BLaER1 treated with 17β-estradiol and CSF1 and Interleukin-3, amounts not matched to agents 10 nM and 100 nM (cell line): Measurements from ENCODE around the gene DMBX1.

Experiments
- H3K27ac ChIP-seq, 11 experiments: shearing (Covaris generic); formaldehyde crosslinking; 2 replicates each; pipeline ENCODE4 v1.8.1; 2022
- H3K27me3 ChIP-seq, 11 experiments: shearing (Covaris generic); formaldehyde crosslinking; 2 replicates each; pipeline ENCODE4 v1.8.1; 2022
- H3K36me3 ChIP-seq, 11 experiments: shearing (Covaris generic); formaldehyde crosslinking; 2 replicates each; pipeline ENCODE4 v1.8.1; 2022
- H3K4me1 ChIP-seq, 10 experiments: shearing (Covaris generic); formaldehyde crosslinking; 2 replicates each; pipeline ENCODE4 v1.8.1; 2022
- H3K4me2 ChIP-seq, 11 experiments: shearing (Covaris generic); formaldehyde crosslinking; 2 replicates each; pipeline ENCODE4 v1.8.1; 2022
- H3K4me3 ChIP-seq, 10 experiments: shearing (Covaris generic); formaldehyde crosslinking; 2 replicates each; pipeline ENCODE4 v1.8.1; 2022
- H3K9ac ChIP-seq, 11 experiments: shearing (Covaris generic); formaldehyde crosslinking; 2 replicates each; pipeline ENCODE4 v1.8.1; 2022
- H3K9me3 ChIP-seq, 11 experiments: shearing (Covaris generic); formaldehyde crosslinking; replicated peaks in 1 of 11; 2 replicates each; pipeline ENCODE4 v1.8.1; 2022
- H4K20me1 ChIP-seq, 11 experiments: shearing (Covaris generic); formaldehyde crosslinking; 2 replicates each; pipeline ENCODE4 v1.8.1; 2022
- Cebpa-rat ChIP-seq, 11 experiments: shearing (Covaris generic); IDR thresholded peaks; 2 replicates each; pipeline ENCODE4 v1.8.1; 2022

Gene DMBX1

DNA sequence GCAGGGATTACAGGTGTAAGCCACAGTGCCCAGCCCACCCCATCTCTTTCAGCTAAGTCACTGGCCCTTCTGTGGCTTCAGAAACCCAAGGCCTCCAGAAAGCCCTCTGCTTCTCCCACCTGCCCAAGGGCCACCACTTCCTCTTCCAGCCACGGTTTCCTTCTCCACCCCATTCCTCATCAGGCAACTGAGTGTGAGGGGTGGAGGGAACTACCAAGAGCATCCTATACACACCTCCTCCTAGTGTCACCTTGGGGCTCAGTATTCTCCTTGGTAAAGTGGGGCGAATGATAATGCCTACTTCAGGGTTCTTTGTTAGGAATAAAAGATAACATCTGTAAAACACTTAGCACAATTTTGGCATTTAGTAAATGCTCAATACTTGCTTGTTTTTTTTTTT, 31.8 kb downstream of the DMBX1 start:
- TF ChIP-seq Cebpa-rat (IDR thresholded peaks at IDR 0.05), result no peak
- H3K4me1 ChIP-seq, result peaks cover 0 to 18% (median 7%) of the 10 kb centered on the region in 10 experiments; a peak in 9 of 20 replicates
- no peak overlapping the region for H3K27ac ChIP-seq
- H3K9ac ChIP-seq, result no peak overlapping the region
- H3K36me3 ChIP-seq, result no peaks in the 10 kb centered on the region
- 0 out of 22 replicates have a peak overlapping the region, but pooled peaks of 3 of the 11 experiments have one; percentile 1 to 12 (median 9) for H3K4me2 ChIP-seq
- H3K9me3 ChIP-seq, result no peaks in the 10 kb centered on the region
- no peak overlapping the region for H3K4me3 ChIP-seq
- H4K20me1 ChIP-seq, result peaks cover 0 to 13% (median 0%) of the 10 kb centered on the region in 11 experiments; a peak in 2 of 22 replicates
- H3K27me3 ChIP-seq, result peaks cover 15 to 27% (median 19%) of the 10 kb centered on the region in 11 experiments

- H4K20me1 ChIP-seq, result peaks cover 0 to 13% (median 0%) of the 10 kb centered on the region in 11 experiments; a peak in 3 of 22 replicates
- no peak overlapping the region for H3K9ac ChIP-seq
- no peaks in the 10 kb centered on the region for H3K36me3 ChIP-seq
- peak overlapping the region in 6 of 11 experiments; percentile 4 to 30 (median 12); a peak in 4 of 22 replicates for H3K4me2 ChIP-seq
- H3K4me1 ChIP-seq, result peaks cover 0 to 18% (median 7%) of the 10 kb centered on the region in 10 experiments; a peak in 9 of 20 replicates
- peaks cover 25 to 32% (median 29%) of the 10 kb centered on the region in 11 experiments for H3K27me3 ChIP-seq
- no peak overlapping the region for H3K4me3 ChIP-seq
- no peak overlapping the region for H3K27ac ChIP-seq
- no peaks in the 10 kb centered on the region for H3K9me3 ChIP-seq
- TF ChIP-seq Cebpa-rat (IDR thresholded peaks at IDR 0.05), result no peak
Observed at GRCh38 chr1:46522184-46522968, 32.7 kb downstream of the DMBX1 start.

DNA sequence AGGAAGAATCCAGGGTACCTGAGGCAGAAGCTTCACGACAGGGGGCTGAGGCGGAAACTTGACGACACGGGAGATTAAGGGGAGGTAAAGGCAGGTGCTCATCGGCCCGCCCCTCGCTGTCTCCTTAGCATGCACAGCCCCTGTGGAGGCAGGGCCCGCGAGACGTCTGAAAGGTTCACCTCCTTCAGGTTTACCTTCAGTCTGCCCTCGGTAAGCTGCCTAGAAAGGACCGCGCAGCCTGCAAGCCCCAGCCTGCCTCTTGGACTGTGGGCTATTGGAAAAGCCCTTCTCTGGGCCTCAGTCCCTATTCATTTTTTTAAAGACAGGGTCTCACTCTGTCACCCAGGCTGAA, 33.3 kb downstream of the DMBX1 start:
- no peak overlapping the region for H3K27ac ChIP-seq
- no peaks in the 10 kb centered on the region for H3K9me3 ChIP-seq
- no peak overlapping the region for H3K9ac ChIP-seq
- H3K36me3 ChIP-seq, result no peaks in the 10 kb centered on the region
- H3K4me1 ChIP-seq, result peaks cover 0 to 18% (median 7%) of the 10 kb centered on the region in 10 experiments; a peak in 9 of 20 replicates
- TF ChIP-seq Cebpa-rat (IDR thresholded peaks at IDR 0.05), result no peak
- H4K20me1 ChIP-seq, result peaks cover 0 to 13% (median 0%) of the 10 kb centered on the region in 11 experiments; a peak in 3 of 22 replicates
- H3K27me3 ChIP-seq, result peaks cover 28 to 38% (median 33%) of the 10 kb centered on the region in 11 experiments
- H3K4me2 ChIP-seq, result peak overlapping the region in 2 of 11 experiments; percentile 10 to 30; a peak in 2 of 22 replicates
- no peak overlapping the region for H3K4me3 ChIP-seq

GRCh38 chr1:46523496-46524353, 34.1 kb downstream of the DMBX1 start:
- no peak overlapping the region for H3K4me2 ChIP-seq
- H3K36me3 ChIP-seq, result no peaks in the 10 kb centered on the region
- peaks cover 28 to 43% (median 35%) of the 10 kb centered on the region in 11 experiments for H3K27me3 ChIP-seq
- H3K4me3 ChIP-seq, result no peak overlapping the region
- H3K4me1 ChIP-seq, result peaks cover 0 to 18% (median 7%) of the 10 kb centered on the region in 10 experiments; a peak in 9 of 20 replicates
- peaks cover 0 to 20% (median 0%) of the 10 kb centered on the region in 11 experiments; a peak in 4 of 22 replicates for H4K20me1 ChIP-seq
- no peak overlapping the region for H3K27ac ChIP-seq
- TF ChIP-seq Cebpa-rat (IDR thresholded peaks at IDR 0.05), result no peak
- H3K9me3 ChIP-seq, result no peaks in the 10 kb centered on the region
- H3K9ac ChIP-seq, result no peak overlapping the region

GRCh38 chr1:46524843-46525242, 35.2 kb downstream of the DMBX1 start:
- no peak for TF ChIP-seq Cebpa-rat (IDR thresholded peaks at IDR 0.05)
- Histone ChIP-seq H3K4me1 (peaks cover 0 to 18% (median 7%) of the 10 kb centered on the region in 10 experiments; a peak in 9 of 20 replicates), H3K4me2 (no peak overlapping the region), H3K9ac (no peak overlapping the region), H3K9me3 (no peaks in the 10 kb centered on the region), H3K27ac (no peak overlapping the region), H3K36me3 (no peaks in the 10 kb centered on the region), H3K4me3 (no peak overlapping the region), H4K20me1 (peaks cover 0 to 20% (median 0%) of the 10 kb centered on the region in 11 experiments; a peak in 4 of 22 replicates), H3K27me3 (peaks cover 28 to 54% (median 46%) of the 10 kb centered on the region in 11 experiments)

- no peak overlapping the region for H3K9ac ChIP-seq
- no peak overlapping the region for H3K4me2 ChIP-seq
- no peak overlapping the region for H3K4me3 ChIP-seq
Observed at GRCh38 chr1:46525253-46525983, 35.8 kb downstream of the DMBX1 start.

GRCh38 chr1:46526013-46526690, 36.5 kb downstream of the DMBX1 start:
- Histone ChIP-seq H3K4me3 (no peak overlapping the region), H3K27ac (no peak overlapping the region), H3K9ac (no peak overlapping the region), H3K9me3 (no peaks in the 10 kb centered on the region), H3K36me3 (no peaks in the 10 kb centered on the region), H3K4me2 (no peak overlapping the region), H3K27me3 (peaks cover 30 to 68% (median 59%) of the 10 kb centered on the region in 11 experiments), H3K4me1 (peaks cover 0 to 16% (median 7%) of the 10 kb centered on the region in 10 experiments; a peak in 9 of 20 replicates), H4K20me1 (peaks cover 0 to 24% (median 0%) of the 10 kb centered on the region in 11 experiments; a peak in 5 of 22 replicates)
- TF ChIP-seq Cebpa-rat (IDR thresholded peaks at IDR 0.05), result no peak

More at GRCh38 chr1:46525253-46525983, 35.8 kb downstream of the DMBX1 start:
- H3K36me3 ChIP-seq, result no peaks in the 10 kb centered on the region
- H3K27me3 ChIP-seq, result peaks cover 29 to 60% (median 51%) of the 10 kb centered on the region in 11 experiments
- no peak for TF ChIP-seq Cebpa-rat (IDR thresholded peaks at IDR 0.05)
- H3K27ac ChIP-seq, result no peak overlapping the region
- peaks cover 0 to 18% (median 7%) of the 10 kb centered on the region in 10 experiments; a peak in 9 of 20 replicates for H3K4me1 ChIP-seq
- no peaks in the 10 kb centered on the region for H3K9me3 ChIP-seq
- H4K20me1 ChIP-seq, result peaks cover 0 to 20% (median 0%) of the 10 kb centered on the region in 11 experiments; a peak in 4 of 22 replicates
